GM18951 (cell line): Measurements from ENCODE around the gene NOL4L.

Experiments used
- POLR2A ChIP-seq: IDR thresholded peaks from 4 replicates; pipeline ENCODE4 v1.6.1; 2011; ENCODE audit warnings: mild to moderate bottlenecking; ENCODE audit not compliant: insufficient read length, insufficient read depth; ENCODE audit errors: extremely low read depth
- in situ Hi-C: fragments of 300-500 bp; cut with MboI; formaldehyde crosslinking; loops from one replicate; pipeline ENCODE4 v1.12.0; 2022; ENCODE audit warnings: low sequenced_read_pairs, mixed read lengths, inconsistent platforms; ENCODE audit not compliant: unreplicated experiment

Gene NOL4L

DNA sequence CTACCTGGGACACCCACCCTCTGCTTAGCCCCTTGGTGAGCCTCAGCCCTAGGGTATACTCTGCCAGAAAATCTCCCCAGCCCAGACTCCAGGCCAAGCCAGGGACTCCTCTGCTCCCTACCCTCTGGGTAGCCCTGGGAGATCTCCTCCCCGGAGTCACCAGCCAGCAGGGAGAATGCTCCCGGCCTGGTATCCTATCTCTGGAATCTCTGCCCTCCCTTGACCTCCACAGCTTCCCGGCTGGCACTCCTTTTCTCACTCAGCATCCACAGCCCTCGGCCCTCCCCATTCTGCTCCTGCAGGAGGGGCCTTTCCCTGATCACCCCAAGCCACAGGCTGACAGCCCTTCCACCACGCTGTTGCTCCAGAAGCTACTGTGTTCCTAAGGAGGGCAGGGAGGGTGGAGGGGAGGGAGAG, 22.6 kb downstream of the NOL4L start:
- TF ChIP-seq POLR2A, result no peak

DNA sequence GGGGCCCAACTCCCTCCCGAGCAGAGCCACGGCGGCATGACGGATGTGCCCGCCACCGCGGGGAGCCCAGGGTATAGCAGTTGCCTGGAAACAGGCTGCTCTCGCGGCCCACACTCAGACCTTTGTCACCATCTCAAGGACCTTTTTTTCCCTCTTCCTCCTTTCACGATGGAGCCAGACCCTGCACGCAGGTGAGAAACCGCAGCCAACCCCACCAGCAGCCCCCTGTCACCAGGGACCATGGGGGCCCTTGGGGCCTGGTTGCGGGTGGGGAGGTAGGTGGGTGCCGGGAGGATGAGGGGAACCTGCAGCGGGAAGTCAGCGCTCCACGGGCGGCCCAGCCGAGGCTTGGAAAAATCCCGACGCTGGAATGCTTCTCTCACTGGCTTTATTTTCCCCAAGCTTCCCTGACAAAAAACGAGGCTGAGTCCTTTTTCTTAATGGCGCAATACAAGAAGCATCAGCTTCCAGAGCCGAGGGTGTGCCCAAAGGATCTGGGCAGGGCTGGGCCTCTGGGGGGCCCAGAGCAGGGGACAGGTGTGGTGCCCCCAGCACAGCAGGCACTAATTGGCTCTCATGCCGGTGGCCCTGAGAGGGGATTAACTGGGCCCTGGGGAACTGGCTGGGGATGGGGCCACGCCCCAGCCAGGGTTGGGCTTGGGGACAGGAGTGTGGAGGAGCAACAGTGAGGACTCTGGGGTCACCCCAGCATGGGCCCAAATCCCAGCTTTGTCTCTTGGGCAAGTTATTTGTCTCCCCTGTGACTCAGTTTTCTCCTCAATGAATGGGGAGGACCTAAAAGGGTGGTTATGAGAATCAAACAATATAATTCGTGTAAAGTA, 23.9 kb downstream of the NOL4L start:
- in situ Hi-C loops, result no loop called here
- TF ChIP-seq POLR2A, result no peak

More for the DNA sequence above, 22.6 kb downstream of the NOL4L start:
- in situ Hi-C loops, result no loop called here

DNA sequence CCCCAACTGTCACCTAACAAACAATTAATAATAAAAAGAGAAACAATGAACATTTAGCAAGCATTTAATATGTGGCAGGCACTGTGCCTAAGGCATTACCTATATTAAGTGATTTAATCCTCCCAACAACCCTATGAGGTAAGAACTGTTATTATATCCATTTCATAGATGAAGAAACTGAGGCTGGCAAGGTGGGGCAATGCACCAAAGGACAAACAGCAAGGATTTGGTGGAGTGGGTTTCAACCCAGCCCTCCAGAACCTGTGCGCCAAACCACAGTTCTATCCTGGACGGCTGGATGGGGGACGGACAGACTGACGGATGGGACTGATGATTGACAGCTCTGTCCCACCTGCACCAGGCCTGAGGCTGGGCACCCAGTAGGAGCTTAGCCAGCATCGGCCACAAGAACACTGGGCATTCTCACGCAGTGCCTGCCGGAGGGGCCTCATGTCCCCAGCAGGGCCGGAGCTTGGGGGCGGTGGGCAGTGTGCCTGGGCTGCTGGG, 24.6 kb downstream of the NOL4L start:
- in situ Hi-C loops, result no loop called here
- TF ChIP-seq POLR2A, result no peak

DNA sequence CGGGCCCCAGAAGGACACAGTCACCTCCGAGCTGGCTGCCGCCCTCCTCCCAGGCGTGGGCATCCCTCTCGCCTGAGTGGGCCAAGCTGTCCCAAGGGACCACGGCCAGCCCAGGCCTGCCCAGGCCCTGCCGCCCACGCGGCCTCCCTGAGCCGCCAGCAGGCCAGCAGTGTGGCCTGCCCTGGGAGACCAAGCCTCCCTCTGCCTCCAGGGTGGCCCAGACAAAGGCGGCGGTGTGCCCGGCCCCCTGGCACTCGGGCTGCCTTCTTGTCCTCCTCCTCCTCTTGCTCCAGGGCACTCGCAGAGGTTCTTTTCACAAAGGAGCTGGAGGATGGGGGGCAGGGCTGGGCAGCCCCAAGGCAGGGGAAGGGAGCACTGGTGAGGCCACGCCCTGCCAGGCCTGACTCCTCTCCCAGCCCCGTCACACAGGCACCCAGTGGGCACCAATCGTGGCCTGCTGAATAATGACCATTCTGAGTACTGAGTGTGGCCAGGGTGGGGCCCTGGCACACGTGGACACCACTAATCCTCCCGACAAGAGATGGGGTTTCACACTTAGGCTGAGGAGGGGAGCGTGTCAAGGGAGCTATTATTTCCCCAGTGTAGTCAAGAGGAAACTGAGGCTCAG, 25.3 kb downstream of the NOL4L start:
- in situ Hi-C loops, result no loop called here

DNA sequence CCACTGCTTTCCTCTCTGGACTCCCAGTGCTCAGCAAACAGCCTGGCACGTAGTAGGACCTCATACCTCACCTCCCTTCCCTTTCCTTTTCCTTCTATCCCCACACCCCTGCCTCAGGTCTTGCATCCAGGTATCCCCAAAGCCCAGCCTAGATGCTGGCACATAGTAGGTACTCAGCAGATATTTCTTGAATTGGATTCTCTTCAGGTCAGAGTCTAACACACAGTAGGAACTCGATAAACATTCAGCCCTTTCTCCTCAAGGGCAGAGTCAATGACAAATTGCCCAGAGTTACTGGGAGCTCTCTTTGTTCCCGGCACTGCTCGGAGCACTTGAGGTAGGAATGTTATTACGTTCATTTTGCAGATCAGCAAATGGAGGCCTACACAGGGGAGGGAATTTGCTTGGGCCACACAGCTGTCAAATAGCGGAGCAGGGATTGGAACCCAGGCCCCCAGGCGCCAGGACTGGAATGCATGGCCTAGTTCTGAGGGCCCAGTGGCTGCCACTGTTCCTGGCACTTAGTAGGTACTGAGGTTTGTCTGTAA, 25.9 kb downstream of the NOL4L start:
- no peak for TF ChIP-seq POLR2A
- in situ Hi-C loops, result no loop called here

More for the DNA sequence above, 25.3 kb downstream of the NOL4L start:
- no peak for TF ChIP-seq POLR2A

DNA sequence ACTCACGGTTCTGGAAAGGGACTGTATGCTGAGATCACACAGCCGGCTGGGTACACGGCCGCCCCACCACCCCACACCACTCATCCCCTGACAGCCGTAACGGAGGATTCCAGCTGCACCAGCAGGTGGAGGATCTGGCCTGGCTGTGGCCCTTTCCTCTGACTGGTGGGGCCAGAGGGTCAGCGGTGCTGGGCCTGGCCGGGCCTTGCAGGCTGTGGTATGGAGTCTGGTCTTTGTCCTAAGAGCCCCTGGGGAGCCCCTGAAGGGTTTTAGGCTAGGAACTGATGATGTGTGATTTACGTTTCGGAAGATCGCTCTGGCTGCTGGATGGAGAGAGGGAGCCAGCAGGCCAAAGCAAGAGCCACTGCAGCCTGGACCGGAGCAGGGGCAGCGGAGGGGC, 26.6 kb downstream of the NOL4L start:
- in situ Hi-C loops, result no loop called here

DNA sequence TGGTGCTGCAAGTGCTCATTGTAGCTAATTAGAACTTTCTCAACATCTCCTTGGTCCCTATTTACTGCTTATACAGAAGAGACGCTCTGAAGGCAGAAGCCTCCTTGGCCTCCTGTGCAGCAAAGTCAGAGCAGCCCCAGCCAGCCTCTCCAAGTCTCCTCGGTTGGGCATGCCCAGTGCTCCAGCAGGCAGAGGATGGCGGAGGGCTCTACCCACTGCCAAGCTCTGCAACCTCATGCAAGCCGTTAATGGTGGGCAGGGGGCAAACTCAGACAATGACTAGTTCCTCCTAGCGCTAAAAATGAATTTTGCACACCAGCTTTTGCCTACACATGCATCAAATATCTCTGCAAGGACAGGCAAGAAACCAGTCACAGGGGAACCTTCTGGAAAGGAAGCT, 27.8 kb downstream of the NOL4L start:
- in situ Hi-C loops, result no loop called here

More for the DNA sequence above, 26.6 kb downstream of the NOL4L start:
- TF ChIP-seq POLR2A, result no peak

DNA sequence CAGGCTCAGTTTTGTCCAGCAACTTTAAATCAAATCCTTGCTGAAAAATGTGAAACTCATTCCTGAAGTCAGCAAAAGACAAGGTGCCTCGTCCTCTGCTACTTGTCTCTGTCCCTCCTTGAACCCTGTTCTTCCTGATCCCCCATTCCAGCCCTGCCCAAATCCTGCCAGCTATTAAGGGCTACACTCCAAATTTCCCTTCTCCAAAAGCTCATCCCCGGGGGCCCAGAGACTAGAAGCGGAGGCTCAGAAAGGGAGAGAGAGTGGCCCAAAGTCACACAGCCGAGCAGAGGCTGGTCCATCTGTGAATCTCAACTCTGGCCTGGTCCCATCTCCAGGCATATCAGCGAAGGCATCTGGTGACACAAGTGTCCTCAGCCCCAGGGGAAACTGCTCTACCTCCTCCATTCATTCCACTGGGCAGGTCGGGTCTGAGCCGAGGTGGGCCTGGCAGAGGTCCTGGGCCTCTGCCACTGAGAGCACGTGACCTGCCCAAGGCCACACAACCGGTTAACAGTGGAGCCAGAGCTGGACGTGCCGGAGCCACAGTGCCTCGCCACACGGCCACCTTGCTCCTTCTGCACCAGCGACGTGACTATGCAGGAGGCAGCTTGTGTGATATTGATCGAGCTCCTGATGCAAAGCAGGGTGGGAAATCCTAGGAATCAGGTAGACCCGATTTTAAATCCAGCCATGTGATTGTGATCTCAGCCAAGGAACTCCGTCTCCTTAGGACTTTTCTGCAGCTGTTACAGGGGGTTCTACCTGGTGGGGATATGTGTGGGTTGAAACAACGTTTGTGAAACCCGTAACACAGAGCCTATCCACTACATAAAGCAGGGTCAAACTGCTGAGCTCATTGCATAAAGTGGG, 28.6 kb downstream of the NOL4L start:
- TF ChIP-seq POLR2A, result no peak
- in situ Hi-C loops, result no loop called here

More for the DNA sequence above, 27.8 kb downstream of the NOL4L start:
- TF ChIP-seq POLR2A, result no peak

DNA sequence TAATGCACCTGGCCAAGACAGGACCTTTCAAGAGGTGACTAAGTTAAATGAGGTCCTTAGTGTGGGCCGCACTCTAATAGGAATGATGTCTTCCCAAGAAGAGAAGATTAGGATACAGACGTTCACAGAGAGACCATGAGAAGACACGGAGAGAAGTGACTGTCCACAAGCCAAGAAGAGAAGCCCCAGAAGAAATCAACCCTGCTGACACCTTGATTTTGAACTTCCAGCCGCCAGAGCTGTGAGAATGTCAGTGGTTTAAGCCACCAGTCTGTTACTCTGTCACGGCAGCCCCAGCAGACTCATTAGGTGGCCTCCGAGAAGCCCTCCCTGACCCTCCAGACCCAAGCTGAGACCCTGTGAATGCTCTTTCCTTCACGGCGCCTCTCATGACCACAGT, 29.5 kb downstream of the NOL4L start:
- in situ Hi-C loops, result no loop called here
- TF ChIP-seq POLR2A, result no peak

DNA sequence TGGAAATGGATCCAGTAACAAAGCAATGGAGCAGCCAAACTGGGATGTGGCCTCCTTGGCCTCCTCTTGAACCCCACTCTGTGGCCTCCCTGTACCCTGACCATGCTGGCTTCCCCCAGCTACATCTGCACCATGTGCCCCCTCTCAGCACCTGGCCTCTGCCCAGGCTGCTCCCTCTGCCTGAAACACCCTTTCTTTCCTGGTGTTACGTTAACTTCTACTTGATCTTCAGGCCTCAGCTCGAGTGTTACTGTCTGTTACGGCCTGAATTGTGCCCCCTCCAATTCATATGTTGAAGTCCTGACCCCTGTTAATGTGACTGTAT, 30.2 kb downstream of the NOL4L start:
- in situ Hi-C loops, result no loop called here
- TF ChIP-seq POLR2A, result no peak

DNA sequence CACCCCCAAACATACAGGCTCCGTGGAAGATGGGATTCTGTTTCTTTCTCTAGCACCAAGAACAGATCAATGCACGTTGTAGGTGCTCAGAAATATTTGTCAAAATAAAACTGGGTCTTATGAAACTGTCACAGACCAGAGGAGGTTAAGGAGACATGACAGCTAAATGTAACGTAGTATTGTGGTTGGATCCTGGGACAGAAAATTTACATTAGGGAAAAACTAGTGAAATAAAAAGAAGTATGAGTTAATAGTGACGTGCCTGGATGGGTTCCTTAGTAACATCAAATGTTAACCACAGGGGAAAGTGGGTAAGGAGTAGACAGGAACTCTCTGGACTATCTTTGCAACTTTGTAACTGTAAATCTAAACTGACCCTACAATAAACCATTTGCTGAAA, 31.5 kb downstream of the NOL4L start:
- in situ Hi-C loops, result no loop called here
- TF ChIP-seq POLR2A, result no peak

DNA sequence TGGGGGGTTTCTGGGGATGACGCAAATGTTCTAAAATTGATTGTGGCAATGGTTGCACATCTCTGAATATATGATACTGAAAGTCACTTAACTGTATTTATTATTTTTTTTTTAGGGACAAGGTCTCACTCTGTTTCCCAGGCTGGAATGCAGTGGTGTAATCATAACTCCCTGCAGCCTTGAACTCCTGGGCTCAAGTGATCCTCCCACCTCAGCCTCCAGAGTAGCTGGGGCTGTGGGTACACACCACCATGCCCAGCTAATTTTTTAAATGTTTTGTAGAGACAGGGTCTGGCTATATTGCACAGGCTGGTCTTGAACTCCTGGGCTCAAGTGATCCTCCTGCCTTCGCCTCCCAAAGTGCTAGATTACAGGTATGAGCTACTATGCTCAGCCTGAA, 33.4 kb downstream of the NOL4L start:
- in situ Hi-C loops, result no loop called here
- no peak for TF ChIP-seq POLR2A

DNA sequence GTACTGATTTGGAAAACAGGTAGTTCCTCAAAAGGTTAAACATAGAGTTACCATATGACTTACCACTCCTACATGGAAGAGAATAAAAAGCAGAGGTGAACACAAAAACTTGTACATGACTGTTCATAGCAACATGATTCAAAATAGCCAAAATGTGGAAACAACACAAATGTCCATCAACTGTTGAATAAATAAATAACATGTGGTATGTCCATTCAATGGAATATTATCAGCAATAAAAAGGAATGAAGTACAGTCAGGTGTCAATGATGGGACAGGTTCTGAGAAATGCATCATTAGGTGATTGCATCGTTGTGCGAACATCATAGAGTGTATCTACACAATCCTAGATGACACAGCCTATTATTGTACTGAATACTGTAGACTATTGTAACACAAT, 35.3 kb downstream of the NOL4L start:
- in situ Hi-C loops, result no loop called here
- no peak for TF ChIP-seq POLR2A
